Suprapubic skin (tissue), 4 donors: ENCODE results near the gene LASP1. TPM values are rescaled to one million over a fixed set of nuclear protein-coding genes. Genes with fewer than 3 reads are reported as not detected.
"Not testable (repeated sequence)": the region's sequence is repeated elsewhere in the genome, so short reads cannot be mapped to it uniquely, and the experiment has no call there.

ENCODE experiments used
- DNase-seq, 2 donors: peaks; one replicate each; pipeline ENCODE4 v3.0.0-alpha.2; 2019; ENCODE audit warnings: low spot score in 2 of 2
- H3K27ac ChIP-seq: fragments of 200-600 bp; sonication (generic); one replicate; pipeline ENCODE4 v1.5.1; 2019
- H3K27me3 ChIP-seq: fragments of 200-600 bp; sonication (generic); one replicate; pipeline ENCODE4 v1.5.1; 2019
- H3K36me3 ChIP-seq: fragments of 200-600 bp; sonication (generic); one replicate; pipeline ENCODE4 v1.5.1; 2019
- H3K4me1 ChIP-seq: fragments of 200-600 bp; sonication (generic); one replicate; pipeline ENCODE4 v1.5.1; 2019
- H3K4me3 ChIP-seq: fragments of 200-600 bp; sonication (generic); one replicate; pipeline ENCODE4 v1.5.1; 2019; ENCODE audit warnings: mild to moderate bottlenecking
- H3K9me3 ChIP-seq: fragments of 200-600 bp; sonication (generic); one replicate; pipeline ENCODE4 v1.5.1; 2019
- CTCF ChIP-seq, 2 donors: fragments of 200-600 bp in 1 of 2; fragments of 450-650 bp in 1 of 2; sonication (generic) in 1 of 2; IDR thresholded peaks; one replicate each; pipeline ENCODE4 v1.5.1; 2016 to 2019; ENCODE audit warnings: antibody characterized with exemption in 2 of 2, mild to moderate bottlenecking in 1 of 2, moderate library complexity in 1 of 2
- EP300 ChIP-seq: sonication (generic); formaldehyde crosslinking; IDR thresholded peaks from one replicate; pipeline ENCODE4 v1.6.1; 2017; ENCODE audit warnings: antibody characterized with exemption
- POLR2A ChIP-seq, 2 donors: fragments of 450-650 bp; IDR thresholded peaks; one replicate each; pipeline ENCODE4 v1.6.1; 2017; ENCODE audit warnings: antibody characterized with exemption in 2 of 2, mild to moderate bottlenecking in 2 of 2, moderate library complexity in 2 of 2
- POLR2AphosphoS5 ChIP-seq, 3 donors: sonication (generic); formaldehyde crosslinking; IDR thresholded peaks; one replicate each; pipeline ENCODE4 v1.6.1; 2017; ENCODE audit warnings: antibody characterized with exemption in 3 of 3
- WGBS: methylation state at CpG from one replicate; pipeline ENCODE4 v1.1.5; 2018; 5-methylcytosine and 5-hydroxymethylcytosine counted together
- total RNA-seq, 4 donors: library from RNA; depleted of rRNA; stranded (reverse); fragments of >200 nt; gene quantifications; one replicate each; pipeline ENCODE4 v1.1.0, GENCODE V29; 2016

LASP1 gene
- total RNA-seq, 4 donors from 2014 or later: 83.1 to 124 (median 99.6) TPM

GRCh38 chr17:38907930-38908675 lies 38.2 kb downstream of the LASP1 start:
- Histone ChIP-seq H3K4me1 (peaks cover 64% of the 10 kb centered on the region), H3K27ac (peak overlapping the region; percentile 59), H3K27me3 (no peaks in the 10 kb centered on the region), H3K4me3 (no peak overlapping the region), H3K9me3 (no peaks in the 10 kb centered on the region), H3K36me3 (peaks cover 39% of the 10 kb centered on the region)
- peak in 1 of 2 donors; percentile 56 for DNase-seq
- TF ChIP-seq POLR2A (IDR thresholded peaks at IDR 0.05) (no peak), POLR2AphosphoS5 (IDR thresholded peaks at IDR 0.05) (no peak), EP300 (no peak), CTCF (IDR thresholded peaks at IDR 0.05) (no peak)
- 57% methylated on average over 12 of the region's 15 CpGs for WGBS

GRCh38 chr17:38908676-38909181 lies 38.9 kb downstream of the LASP1 start:
- Histone ChIP-seq H3K9me3 (no peaks in the 10 kb centered on the region), H3K4me3 (no peak overlapping the region), H3K27ac (peak overlapping the region; percentile 59), H3K4me1 (peaks cover 61% of the 10 kb centered on the region), H3K27me3 (no peaks in the 10 kb centered on the region), H3K36me3 (peaks cover 35% of the 10 kb centered on the region)
- TF ChIP-seq EP300 (no peak), POLR2A (IDR thresholded peaks at IDR 0.05) (no peak), CTCF (IDR thresholded peaks at IDR 0.05) (no peak), POLR2AphosphoS5 (IDR thresholded peaks at IDR 0.05) (no peak)
- peak in 1 of 2 donors; percentile 64 for DNase-seq
- 19% methylated on average over 3 of the region's 8 CpGs for WGBS

- WGBS: 72% methylated on average over 5 of the region's 5 CpGs
- H3K27me3 ChIP-seq: no peaks in the 10 kb centered on the region
- no peaks in the 10 kb centered on the region for H3K9me3 ChIP-seq
- H3K27ac ChIP-seq: no peak overlapping the region
- H3K4me3 ChIP-seq: no peak overlapping the region
- peaks cover 42% of the 10 kb centered on the region for H3K36me3 ChIP-seq
- TF ChIP-seq POLR2A (IDR thresholded peaks at IDR 0.05) (no peak), EP300 (no peak), POLR2AphosphoS5 (IDR thresholded peaks at IDR 0.05) (no peak), CTCF (IDR thresholded peaks at IDR 0.05) (no peak)
- DNase-seq: peak; percentile 26 to 45
- H3K4me1 ChIP-seq: peaks cover 66% of the 10 kb centered on the region
Measured at GRCh38 chr17:38910325-38910724, 40.5 kb downstream of the LASP1 start.

GRCh38 chr17:38911081-38911730 lies 41.3 kb downstream of the LASP1 start:
- Histone ChIP-seq H3K36me3 (peaks cover 51% of the 10 kb centered on the region), H3K4me1 (peaks cover 70% of the 10 kb centered on the region), H3K4me3 (no peak overlapping the region), H3K27ac (no peak overlapping the region), H3K9me3 (no peaks in the 10 kb centered on the region), H3K27me3 (no peaks in the 10 kb centered on the region)
- TF ChIP-seq POLR2AphosphoS5 (IDR thresholded peaks at IDR 0.05) (no peak), CTCF (IDR thresholded peaks at IDR 0.05) (no peak), EP300 (no peak), POLR2A (IDR thresholded peaks at IDR 0.05) (no peak)
- WGBS: 95% methylated on average over 3 of the region's 10 CpGs
- DNase-seq: peak; percentile 48 to 73

GRCh38 chr17:38911731-38912081 lies 41.8 kb downstream of the LASP1 start:
- H3K27me3 ChIP-seq, H3K4me3 ChIP-seq, H3K27ac ChIP-seq, DNase-seq, H3K9me3 ChIP-seq: not testable (repeated sequence)
- Histone ChIP-seq H3K36me3 (peaks cover 56% of the 10 kb centered on the region), H3K4me1 (peaks cover 68% of the 10 kb centered on the region)
- WGBS: 94% methylated on average over 8 of the region's 8 CpGs
